ENCODE measurements around the gene GSTM3.

DNA sequence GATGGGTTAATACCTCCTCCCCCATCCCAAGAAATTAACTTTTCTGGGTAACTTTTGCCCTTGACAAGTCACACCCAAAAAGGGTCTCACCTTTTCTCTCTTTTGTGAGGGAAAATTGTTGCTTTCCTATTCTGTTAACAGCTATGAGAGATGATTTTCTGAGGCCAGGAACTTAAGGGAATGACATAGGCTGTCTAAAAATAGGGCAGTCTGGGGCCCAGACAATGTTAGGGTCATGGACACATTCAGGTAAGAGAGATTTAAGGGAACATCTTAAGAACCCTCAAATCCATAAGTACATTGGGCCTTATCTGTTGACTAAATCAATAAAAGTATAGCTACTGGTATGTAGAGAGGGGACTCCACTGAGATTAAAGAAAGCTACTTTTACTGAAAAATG is 8.4 kb upstream of the GSTM3 start:
- TF ChIP-seq EZH2 (optimal IDR thresholded peaks at IDR 0.05; ENCODE audit: low read depth, low read length), result no peak
- no peak for TF ChIP-seq CTCF (IDR thresholded peaks at IDR 0.05; ENCODE audit: low read length)
- no peak for TF ChIP-seq EZH2phosphoT487 (IDR thresholded peaks at IDR 0.05; ENCODE audit: low read length)

All from MM.1S (cell line).